ENCODE data around the gene SLC35F1.

Gene SLC35F1

GRCh38 chr6:118200160-118200559, 293.1 kb downstream of the SLC35F1 start:
- DNase-seq: no peak
- H3K9me3 ChIP-seq (ENCODE audit: severe bottlenecking): no peaks in the 10 kb centered on the region
- H3K27ac ChIP-seq: no peak overlapping the region
- no peak overlapping the region for H3K4me3 ChIP-seq (ENCODE audit: low read depth, low read length)
- H3K27me3 ChIP-seq (ENCODE audit: insufficient read depth, low read depth, severe bottlenecking): no peaks in the 10 kb centered on the region
- no peak for TF ChIP-seq CTCF (IDR thresholded peaks at IDR 0.05; ENCODE audit: low read depth, low read length)
- H3K36me3 ChIP-seq: no peaks in the 10 kb centered on the region

- H3K27me3 ChIP-seq (ENCODE audit: insufficient read depth, low read depth, severe bottlenecking): no peaks in the 10 kb centered on the region
- no peaks in the 10 kb centered on the region for H3K9me3 ChIP-seq (ENCODE audit: severe bottlenecking)
- DNase-seq: no peak
- no peak overlapping the region for H3K4me3 ChIP-seq (ENCODE audit: low read depth, low read length)
- no peaks in the 10 kb centered on the region for H3K36me3 ChIP-seq
- no peak for TF ChIP-seq CTCF (IDR thresholded peaks at IDR 0.05; ENCODE audit: low read depth, low read length)
- H3K27ac ChIP-seq: no peak overlapping the region
These were observed 295.5 kb downstream of the SLC35F1 start for GRCh38 chr6:118202517-118202916.

GRCh38 chr6:118203545-118203944, 296.5 kb downstream of the SLC35F1 start:
- no peak overlapping the region for H3K27ac ChIP-seq
- H3K4me3 ChIP-seq (ENCODE audit: low read depth, low read length): no peak overlapping the region
- no peaks in the 10 kb centered on the region for H3K27me3 ChIP-seq (ENCODE audit: insufficient read depth, low read depth, severe bottlenecking)
- no peak for DNase-seq
- no peaks in the 10 kb centered on the region for H3K9me3 ChIP-seq (ENCODE audit: severe bottlenecking)
- TF ChIP-seq CTCF (IDR thresholded peaks at IDR 0.05; ENCODE audit: low read depth, low read length): no peak
- H3K36me3 ChIP-seq: no peaks in the 10 kb centered on the region

- TF ChIP-seq CTCF (IDR thresholded peaks at IDR 0.05; ENCODE audit: low read depth, low read length): no peak
- Histone ChIP-seq H3K27ac (no peak overlapping the region), H3K36me3 (no peaks in the 10 kb centered on the region), H3K4me3 (ENCODE audit: low read depth, low read length) (no peak overlapping the region), H3K9me3 (ENCODE audit: severe bottlenecking) (no peaks in the 10 kb centered on the region), H3K27me3 (ENCODE audit: insufficient read depth, low read depth, severe bottlenecking) (no peaks in the 10 kb centered on the region)
- no peak for DNase-seq
These were observed 299.2 kb downstream of the SLC35F1 start for GRCh38 chr6:118206221-118206620.

- Histone ChIP-seq H3K27ac (no peak overlapping the region), H3K27me3 (ENCODE audit: insufficient read depth, low read depth, severe bottlenecking) (no peaks in the 10 kb centered on the region), H3K9me3 (ENCODE audit: severe bottlenecking) (no peaks in the 10 kb centered on the region), H3K36me3 (no peaks in the 10 kb centered on the region), H3K4me3 (ENCODE audit: low read depth, low read length) (no peak overlapping the region)
- DNase-seq: no peak
- TF ChIP-seq CTCF (IDR thresholded peaks at IDR 0.05; ENCODE audit: low read depth, low read length): no peak
These were observed 300.9 kb downstream of the SLC35F1 start for GRCh38 chr6:118207947-118208346.

- H3K27ac ChIP-seq: no peak overlapping the region
- H3K9me3 ChIP-seq (ENCODE audit: severe bottlenecking): no peaks in the 10 kb centered on the region
- no peak overlapping the region for H3K4me3 ChIP-seq (ENCODE audit: low read depth, low read length)
- no peak for DNase-seq
- H3K36me3 ChIP-seq: no peaks in the 10 kb centered on the region
- no peaks in the 10 kb centered on the region for H3K27me3 ChIP-seq (ENCODE audit: insufficient read depth, low read depth, severe bottlenecking)
- no peak for TF ChIP-seq CTCF (IDR thresholded peaks at IDR 0.05; ENCODE audit: low read depth, low read length)
These were observed 305.5 kb downstream of the SLC35F1 start for GRCh38 chr6:118212451-118213173.

Data from WERI-Rb-1 (cell line).